Nephron progenitor cell (in vitro differentiated cells): Measurements from ENCODE around the gene PARD3.
A peak's percentile ranks its signal among the peaks of the same experiment; 100 is the strongest.

Source experiments
- DNase-seq: peaks from one replicate; pipeline ENCODE4 v3.0.0; 2021
- H3K27ac Mint-ChIP-seq: 2 replicates; pipeline ENCODE4 v1.8.0; 2021; ENCODE audit warnings: mild to moderate bottlenecking, moderate library complexity, mixed read lengths
- H3K27me3 Mint-ChIP-seq: 2 replicates; pipeline ENCODE4 v1.8.0; 2021; ENCODE audit warnings: mild to moderate bottlenecking, low read depth, mixed read lengths; ENCODE audit not compliant: poor library complexity
- H3K36me3 Mint-ChIP-seq: 2 replicates; pipeline ENCODE4 v1.8.0; 2021; ENCODE audit warnings: low read depth, mixed read lengths
- H3K4me1 Mint-ChIP-seq: 2 replicates; pipeline ENCODE4 v1.8.0; 2021; ENCODE audit warnings: mixed read lengths
- H3K4me3 Mint-ChIP-seq: 2 replicates; pipeline ENCODE4 v1.8.0; 2021; ENCODE audit warnings: mild to moderate bottlenecking, moderate library complexity, mixed read lengths
- H3K9me3 Mint-ChIP-seq: 2 replicates; pipeline ENCODE4 v1.8.0; 2021; ENCODE audit warnings: mild to moderate bottlenecking, moderate library complexity, mixed read lengths
- CTCF ChIP-seq: fragments of 200-600 bp; sonication (generic); IDR thresholded peaks from 2 replicates; pipeline ENCODE4 v1.5.0; 2021; ENCODE audit warnings: antibody characterized with exemption

The PARD3 gene

GRCh38 chr10:34299105-34299611 lies 515.9 kb downstream of the PARD3 start:
- H3K9me3 Mint-ChIP-seq = no peaks in the 10 kb centered on the region
- no peak for TF ChIP-seq CTCF
- H3K4me3 Mint-ChIP-seq = no peak overlapping the region
- H3K27me3 Mint-ChIP-seq = peaks cover 4% of the 10 kb centered on the region
- H3K27ac Mint-ChIP-seq = no peak overlapping the region
- H3K36me3 Mint-ChIP-seq = peaks cover 8% of the 10 kb centered on the region
- H3K4me1 Mint-ChIP-seq = peaks cover 26% of the 10 kb centered on the region
- no peak for DNase-seq

- no peak overlapping the region for H3K4me3 Mint-ChIP-seq
- TF ChIP-seq CTCF = no peak
- peaks cover 8% of the 10 kb centered on the region for H3K36me3 Mint-ChIP-seq
- peaks cover 26% of the 10 kb centered on the region for H3K4me1 Mint-ChIP-seq
- peak overlapping the region; percentile 0 for H3K27ac Mint-ChIP-seq
- no peak for DNase-seq
- H3K27me3 Mint-ChIP-seq = no peaks in the 10 kb centered on the region
- H3K9me3 Mint-ChIP-seq = no peaks in the 10 kb centered on the region
Measured at GRCh38 chr10:34298346-34298818, 516.7 kb downstream of the PARD3 start.

GRCh38 chr10:34297541-34298345 lies 517.4 kb downstream of the PARD3 start:
- Mint-ChIP-seq H3K4me3 (no peak overlapping the region), H3K36me3 (peaks cover 8% of the 10 kb centered on the region), H3K27ac (no peak overlapping the region), H3K27me3 (no peaks in the 10 kb centered on the region), H3K4me1 (peaks cover 29% of the 10 kb centered on the region), H3K9me3 (no peaks in the 10 kb centered on the region)
- DNase-seq = no peak
- TF ChIP-seq CTCF = no peak

- H3K36me3 Mint-ChIP-seq = peaks cover 8% of the 10 kb centered on the region
- no peak overlapping the region for H3K4me3 Mint-ChIP-seq
- no peaks in the 10 kb centered on the region for H3K27me3 Mint-ChIP-seq
- no peak for DNase-seq
- H3K9me3 Mint-ChIP-seq = no peaks in the 10 kb centered on the region
- TF ChIP-seq CTCF = no peak
- H3K27ac Mint-ChIP-seq = peak overlapping the region; percentile 60
- H3K4me1 Mint-ChIP-seq = peaks cover 34% of the 10 kb centered on the region
Measured at GRCh38 chr10:34295142-34295548, 520.0 kb downstream of the PARD3 start.

GRCh38 chr10:34294137-34294536 lies 521.0 kb downstream of the PARD3 start:
- H3K27ac Mint-ChIP-seq = no peak overlapping the region
- peaks cover 32% of the 10 kb centered on the region for H3K4me1 Mint-ChIP-seq
- DNase-seq = no peak
- H3K4me3 Mint-ChIP-seq = no peak overlapping the region
- no peaks in the 10 kb centered on the region for H3K27me3 Mint-ChIP-seq
- no peak for TF ChIP-seq CTCF
- peaks cover 8% of the 10 kb centered on the region for H3K36me3 Mint-ChIP-seq
- H3K9me3 Mint-ChIP-seq = no peaks in the 10 kb centered on the region

- H3K27ac Mint-ChIP-seq = no peak overlapping the region
- H3K4me3 Mint-ChIP-seq = no peak overlapping the region
- TF ChIP-seq CTCF = no peak
- H3K27me3 Mint-ChIP-seq = no peaks in the 10 kb centered on the region
- peaks cover 28% of the 10 kb centered on the region for H3K4me1 Mint-ChIP-seq
- DNase-seq = no peak
- no peaks in the 10 kb centered on the region for H3K9me3 Mint-ChIP-seq
- H3K36me3 Mint-ChIP-seq = peaks cover 8% of the 10 kb centered on the region
Measured at GRCh38 chr10:34292675-34293074, 522.4 kb downstream of the PARD3 start.
